HG03175 (cell line): ENCODE data around the gene HYI.

ENCODE experiments used
- ATAC-seq: cut with Tn5 transposase; IDR thresholded peaks from one replicate; pipeline ENCODE4 v1.9.1; 2021; ENCODE audit warnings: mild to moderate bottlenecking, moderate library complexity; ENCODE audit not compliant: unreplicated experiment

The HYI gene

DNA sequence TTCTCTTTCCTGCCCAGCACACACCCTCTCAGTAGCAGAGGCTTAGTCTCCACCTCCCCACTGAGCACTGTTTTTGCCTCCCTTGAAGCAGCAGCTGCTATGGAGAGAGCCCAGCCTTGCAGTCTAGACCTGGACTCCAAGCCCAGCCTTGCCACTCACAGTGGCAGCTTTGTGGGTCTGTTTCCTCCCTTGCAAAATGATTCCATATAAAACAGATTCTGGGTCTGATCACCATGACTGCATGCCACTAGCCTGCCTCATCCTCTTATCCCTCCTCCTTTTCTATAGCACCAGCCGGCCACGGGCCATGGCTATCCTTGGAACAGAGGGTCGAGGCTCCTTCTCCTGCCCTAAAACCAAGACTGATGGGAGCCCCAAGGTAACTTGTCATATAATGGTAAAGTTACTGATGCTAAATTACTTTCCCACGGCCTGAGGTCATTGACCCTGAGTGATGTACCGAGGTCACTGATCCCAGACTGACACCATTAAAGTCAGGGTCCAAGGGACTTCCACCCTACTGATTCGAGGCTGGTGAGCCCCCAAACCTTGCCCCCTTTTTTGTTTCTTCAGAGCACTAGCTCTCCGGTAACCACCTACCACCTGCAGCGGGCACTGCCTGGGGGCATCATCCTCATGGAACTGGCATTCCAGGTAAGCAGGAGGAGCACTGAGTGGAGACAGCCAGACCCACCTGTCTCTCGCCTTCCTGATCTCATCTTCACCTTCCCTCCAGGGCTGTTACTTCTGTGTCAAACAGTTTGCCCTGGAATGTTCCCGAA is 7.9 kb downstream of the HYI start:
- no peak for ATAC-seq

DNA sequence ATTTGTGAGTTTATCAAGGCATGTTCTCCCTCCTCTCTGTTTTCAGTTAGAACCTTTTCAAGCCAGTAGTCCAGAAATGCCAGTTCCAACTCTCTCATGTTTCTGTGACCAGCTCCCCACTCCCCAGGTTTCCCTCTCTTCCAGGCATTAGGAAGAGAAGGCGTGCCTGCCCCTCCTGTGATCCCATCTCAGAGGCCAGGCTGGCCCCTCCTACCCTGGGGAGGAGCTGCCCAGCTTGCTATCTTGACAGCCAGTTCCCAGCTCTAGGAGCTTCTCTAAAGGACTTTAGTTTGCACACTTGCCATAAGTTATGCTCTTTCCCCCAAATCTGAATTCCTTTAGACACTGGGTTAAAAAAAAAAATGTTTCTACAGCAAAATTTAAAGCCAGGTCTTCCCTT is 8.9 kb downstream of the HYI start:
- no peak for ATAC-seq

DNA sequence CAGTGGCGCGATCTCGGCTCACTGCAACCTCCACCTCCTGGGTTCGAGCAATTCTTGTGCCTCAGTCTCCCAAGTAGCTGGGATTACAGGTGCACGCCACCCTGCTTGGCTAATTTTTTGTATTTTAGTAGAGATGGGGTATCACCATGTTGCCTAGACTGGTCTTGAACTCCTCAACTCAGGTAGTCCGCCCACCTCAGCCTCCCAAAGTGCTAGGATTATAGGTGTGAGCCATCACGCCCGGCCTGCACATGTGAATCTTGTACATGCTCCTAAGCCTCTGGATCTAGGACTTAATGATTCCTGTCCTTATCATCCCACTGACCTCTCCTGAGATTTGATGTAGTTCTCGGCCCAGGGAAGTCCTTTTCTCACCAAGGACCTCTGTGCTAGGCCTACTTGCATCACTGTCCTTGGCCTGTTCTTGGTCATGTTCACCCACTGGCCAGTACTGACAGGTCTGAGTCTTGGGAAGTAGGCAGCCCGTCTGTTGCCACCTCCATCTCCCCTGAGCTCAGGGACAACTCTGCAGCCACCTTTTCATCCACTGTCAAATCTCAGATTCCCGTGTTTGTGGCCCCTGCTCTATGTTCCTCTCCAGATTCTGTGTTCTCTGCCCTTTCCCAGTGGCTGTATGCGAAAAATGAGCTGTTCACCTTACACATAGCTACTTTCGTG is 9.4 kb downstream of the HYI start:
- ATAC-seq = no peak

DNA sequence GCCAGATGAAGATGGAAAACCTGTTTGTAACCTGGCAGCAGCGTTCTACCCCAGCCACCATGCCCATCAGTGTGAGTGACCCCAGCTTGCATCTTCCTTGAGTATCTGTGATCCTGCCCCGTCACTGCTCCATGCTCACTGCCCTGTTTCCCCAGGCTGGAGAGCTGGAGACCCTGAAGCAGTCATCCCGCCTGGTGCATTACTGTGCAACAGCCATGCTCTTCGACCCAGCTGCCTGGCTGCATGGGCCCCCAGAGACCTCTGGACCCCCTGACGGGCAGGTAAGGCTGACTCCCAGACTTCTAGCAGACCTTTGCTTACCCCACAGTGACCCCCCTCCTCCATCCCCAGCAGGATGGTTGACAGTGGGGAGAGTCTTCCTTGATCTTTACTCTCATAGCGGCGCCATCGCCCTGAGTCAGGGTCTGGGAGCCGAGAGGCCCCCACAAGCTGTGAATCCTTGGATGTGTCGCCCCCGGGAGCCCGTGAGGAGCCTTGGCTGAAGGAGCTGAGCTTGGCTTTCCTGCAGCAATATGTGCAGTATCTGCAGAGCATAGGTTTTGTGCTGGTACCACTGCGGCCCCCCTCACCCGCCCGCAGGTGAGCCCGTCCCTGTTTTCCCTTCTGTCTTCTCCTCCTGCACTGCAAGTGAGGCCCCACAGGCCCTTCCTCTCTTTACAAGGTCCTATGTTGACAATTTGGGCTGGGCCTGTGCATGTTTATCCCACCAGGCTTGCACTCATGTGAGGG is 10.4 kb downstream of the HYI start:
- ATAC-seq = no peak

DNA sequence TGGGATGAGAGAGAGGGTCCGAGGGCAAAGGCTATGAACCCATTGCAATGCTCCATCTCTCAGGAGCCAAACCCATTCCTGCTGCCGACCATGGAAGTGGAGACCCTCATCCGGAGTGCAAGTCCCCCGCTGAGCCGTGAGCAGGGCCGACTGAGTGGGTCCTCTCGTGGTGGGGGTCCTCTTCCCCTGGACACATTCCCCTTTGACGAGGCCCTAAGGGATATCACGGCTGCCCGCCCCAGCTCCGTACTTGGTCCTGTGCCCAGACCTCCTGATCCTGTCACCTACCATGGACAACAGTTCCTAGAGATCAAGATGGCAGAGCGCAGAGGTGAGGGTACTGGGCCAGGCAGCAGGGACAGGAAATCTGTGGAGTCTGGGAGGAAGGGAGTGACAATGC is 11.0 kb downstream of the HYI start:
- no peak for ATAC-seq

DNA sequence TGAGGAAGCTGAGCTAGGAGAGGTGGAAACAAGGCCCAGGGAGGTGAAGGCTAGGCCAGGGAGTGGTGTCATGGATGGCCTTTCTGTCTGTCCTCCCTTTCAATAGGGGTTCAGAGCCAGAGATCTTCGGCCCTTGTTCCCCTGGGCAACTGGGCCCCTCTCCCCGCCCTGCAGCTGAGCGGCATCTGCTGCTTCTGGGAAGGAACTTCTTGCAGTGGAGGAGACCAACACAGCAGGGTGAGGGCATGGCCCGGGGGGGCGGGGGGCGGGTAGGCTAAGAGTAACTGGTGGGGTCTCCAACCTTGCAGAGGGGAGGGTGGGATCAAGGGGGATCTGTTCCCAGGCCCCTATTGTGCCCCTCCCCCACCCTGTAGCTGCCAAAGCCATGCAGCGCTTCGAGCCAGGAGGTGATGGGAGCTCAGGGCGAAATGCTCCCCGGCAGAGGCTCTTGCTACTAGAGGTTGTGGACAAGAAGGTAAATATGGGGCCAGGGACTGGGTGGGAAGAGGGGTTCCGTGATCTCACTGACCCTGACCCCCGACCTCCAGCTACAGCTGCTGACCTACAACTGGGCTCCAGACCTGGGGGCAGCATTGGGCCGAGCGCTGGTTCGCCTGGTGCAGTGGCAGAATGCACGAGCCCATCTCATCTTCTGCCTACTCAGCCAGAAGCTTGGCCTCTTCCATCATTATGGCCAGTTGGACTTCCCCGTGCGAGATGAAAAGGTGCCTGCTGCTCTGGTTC is 11.7 kb downstream of the HYI start:
- no peak for ATAC-seq

DNA sequence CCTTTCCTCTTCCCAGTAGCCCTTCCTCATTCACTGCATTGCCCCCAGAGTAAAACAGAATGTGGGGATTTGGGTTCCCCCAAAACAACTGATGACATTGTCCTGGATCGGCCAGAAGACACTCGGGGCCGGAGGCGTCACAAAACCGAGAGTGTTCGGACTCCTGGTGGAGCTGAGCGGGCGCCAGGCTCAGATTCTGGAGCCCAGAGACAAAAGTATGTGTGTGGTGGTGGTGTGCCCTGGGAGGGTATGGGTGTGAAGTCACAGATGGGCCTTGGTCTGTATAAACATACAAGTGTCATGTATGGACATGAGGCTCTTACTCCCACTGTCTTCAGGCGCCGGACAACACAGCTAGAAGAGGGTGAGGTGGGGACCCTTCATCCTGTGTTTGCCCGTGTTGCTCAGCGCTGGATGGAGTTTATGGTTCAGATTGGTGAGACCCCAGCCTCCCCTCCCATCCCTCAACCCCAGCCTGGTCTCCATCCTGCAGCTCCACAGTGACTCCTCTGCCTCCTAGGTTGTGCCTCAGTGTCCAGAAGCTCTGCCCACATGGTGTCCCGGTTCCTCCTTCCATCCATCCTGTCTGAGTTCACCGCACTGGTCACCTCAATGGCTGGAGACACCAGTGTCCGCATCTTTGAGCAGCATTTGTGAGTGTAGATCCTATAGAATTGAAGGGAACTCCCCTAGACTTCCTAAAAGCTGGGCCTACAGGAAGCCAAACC is 12.4 kb downstream of the HYI start:
- ATAC-seq = no peak

DNA sequence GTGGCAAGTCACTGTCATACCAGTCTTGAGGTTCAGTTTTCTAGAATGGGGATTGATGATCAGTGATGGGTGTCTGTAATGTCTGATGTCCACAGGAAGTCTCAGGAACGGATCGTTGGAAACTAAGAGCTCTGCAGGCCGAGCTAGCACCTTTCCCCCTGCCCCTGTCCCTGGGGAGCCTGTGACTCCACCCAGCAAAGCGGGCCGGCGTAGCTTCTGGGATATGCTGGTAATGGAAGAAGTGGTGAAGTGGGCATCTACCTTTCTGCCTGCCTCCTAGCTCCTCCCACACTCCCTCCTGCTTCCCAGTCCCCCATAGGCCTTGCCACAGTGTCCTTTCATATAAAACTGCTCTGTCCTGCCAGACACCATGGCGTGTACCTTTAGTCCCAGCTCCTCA is 13.4 kb downstream of the HYI start:
- ATAC-seq = no peak

DNA sequence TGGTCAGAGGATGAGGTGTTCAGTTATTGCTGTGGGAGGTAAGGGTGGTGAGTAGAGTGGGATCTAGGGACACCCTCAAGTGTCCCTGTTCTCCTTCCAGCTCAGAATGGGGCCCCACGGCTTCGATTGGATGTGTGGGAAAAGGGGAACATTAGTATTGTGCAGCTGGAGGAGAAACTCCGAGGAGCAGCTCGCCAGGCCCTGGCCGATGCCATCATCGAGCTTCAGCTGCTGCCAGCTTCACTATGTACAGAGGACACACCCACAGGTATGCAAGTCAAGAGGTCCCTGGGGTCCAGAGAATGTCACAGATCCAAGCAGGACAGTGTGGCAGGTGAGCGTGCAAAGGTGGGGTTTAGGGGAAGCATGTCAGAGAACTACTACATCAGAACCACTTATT is 13.9 kb downstream of the HYI start:
- no peak for ATAC-seq

DNA sequence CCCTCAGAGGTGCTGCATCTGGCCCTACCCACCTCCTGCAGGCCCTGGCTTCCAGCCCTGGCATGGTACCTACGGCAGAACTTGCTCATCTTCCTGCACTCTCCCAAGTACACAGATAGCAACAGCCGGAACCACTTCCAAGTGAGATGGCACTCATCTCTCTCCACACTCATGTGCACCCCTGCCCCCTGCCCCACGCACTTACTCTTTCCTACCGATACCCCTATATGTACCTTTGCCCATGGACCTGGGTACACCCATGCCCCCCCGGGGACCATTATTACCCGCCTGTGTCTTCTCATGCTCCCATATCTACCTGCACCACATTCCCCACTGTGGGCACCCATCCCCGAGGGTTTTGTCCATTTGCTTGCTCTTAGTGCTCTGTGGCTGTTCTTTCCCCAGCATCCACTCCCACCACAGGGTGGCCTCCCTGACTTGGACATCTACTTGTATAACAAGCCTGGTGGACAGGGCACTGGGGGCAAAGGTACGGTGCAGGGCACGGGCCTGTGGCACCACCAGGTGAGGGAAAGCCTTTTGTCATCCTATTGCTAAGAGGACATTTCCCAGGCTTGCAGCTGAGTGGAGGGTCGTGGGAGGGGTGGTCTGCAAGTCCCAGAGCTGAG is 14.7 kb downstream of the HYI start:
- no peak for ATAC-seq

DNA sequence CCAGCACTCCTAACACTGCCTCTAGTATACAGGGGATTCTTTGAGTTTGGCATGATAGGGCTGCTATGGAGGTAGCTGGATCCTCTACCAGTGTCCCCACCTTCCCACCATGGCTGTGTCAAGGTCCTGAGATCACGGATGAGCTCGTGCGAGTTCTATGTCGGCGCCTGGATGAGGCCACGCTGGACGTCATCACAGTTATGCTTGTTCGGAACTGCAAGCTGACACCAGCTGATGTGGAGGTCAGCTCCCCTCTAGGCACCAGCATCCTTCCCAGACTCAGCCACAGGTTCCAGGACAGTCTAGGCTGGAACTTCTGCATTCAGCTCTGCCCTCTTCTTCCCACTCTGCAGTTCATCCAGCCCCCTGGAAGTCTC is 15.2 kb downstream of the HYI start:
- ATAC-seq = no peak

DNA sequence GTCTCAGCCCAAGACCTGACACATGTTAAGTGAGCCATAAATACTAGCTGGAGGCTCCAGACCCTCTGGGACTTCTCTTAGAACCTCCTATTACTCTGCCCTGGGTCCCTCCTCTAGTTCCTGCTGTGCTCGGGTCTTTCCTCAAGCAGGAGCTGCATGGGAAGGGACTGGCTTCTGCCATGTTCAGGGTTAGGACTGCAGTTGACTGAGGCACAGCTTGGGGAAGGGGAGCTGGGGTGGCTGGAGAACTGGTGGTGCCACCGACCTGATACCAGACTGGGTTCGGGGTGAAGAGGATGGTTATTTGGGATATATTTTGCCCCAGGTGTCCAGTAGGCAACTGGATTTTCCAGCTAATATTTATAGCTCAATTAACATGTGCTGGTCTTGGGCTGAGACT is 15.7 kb downstream of the HYI start:
- ATAC-seq = no peak

DNA sequence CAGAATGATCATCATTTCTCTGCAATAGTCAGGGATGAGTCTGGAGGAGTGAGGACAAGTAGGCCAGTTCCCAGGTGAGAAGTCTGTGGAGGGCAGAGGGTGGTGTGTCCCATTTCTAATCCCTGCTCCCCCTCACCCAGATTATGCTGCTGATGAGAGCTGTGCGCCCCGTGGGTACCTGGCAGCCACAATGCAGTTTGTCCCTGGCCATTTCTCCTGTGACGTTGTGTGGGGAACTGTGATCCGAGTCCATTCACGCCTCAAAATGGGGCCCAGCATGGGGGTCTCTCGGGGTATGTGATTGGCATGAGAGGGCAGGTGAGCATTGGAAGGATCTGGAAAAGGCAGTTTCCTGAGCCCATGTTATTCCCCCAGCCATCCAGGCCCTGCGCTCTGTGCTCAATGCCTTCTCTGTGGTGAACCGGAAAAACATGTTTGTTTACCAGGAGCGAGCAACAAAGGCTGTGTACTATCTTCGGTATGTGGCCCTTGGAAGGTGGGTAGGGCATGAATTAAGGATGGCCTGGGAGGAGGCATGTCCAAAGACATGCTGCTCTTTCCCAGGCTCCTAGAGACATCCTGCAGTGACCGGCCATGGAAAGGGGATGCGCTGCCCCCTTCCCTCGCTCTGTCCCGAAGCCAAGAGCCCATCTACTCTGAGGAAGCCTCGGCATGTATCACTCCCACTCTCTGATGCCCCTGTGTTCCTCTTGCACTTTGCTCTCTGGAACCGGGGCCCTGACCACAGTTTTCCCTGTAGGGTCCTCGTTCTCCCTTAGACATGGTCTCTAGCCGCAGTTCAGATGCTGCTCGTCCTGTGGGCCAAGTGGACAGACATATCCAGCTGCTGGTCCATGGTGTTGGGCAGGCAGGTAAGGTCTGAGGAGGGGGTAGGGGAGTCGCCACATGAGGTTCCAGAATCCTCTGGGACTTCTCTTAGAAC is 16.4 kb downstream of the HYI start:
- ATAC-seq = no peak

DNA sequence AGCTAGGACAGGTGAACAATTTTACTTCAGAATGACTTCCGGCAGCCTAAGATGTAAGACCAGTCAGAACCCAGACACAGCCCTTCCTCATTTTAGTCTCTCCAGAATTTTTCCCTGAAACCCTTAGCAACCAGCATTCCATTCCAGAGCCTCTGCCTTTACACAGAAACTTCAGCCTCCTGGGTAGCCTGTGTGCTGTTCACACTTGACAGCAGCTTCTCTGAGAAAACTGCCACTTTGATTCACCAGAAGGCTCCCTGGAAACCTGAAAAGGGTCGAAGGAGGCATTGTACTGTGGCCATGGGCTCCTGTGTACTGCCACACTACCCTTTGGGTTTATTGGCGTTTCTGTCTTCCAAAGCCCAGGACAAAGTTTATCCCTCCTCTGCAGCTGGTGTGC is 17.4 kb downstream of the HYI start:
- ATAC-seq = no peak

DNA sequence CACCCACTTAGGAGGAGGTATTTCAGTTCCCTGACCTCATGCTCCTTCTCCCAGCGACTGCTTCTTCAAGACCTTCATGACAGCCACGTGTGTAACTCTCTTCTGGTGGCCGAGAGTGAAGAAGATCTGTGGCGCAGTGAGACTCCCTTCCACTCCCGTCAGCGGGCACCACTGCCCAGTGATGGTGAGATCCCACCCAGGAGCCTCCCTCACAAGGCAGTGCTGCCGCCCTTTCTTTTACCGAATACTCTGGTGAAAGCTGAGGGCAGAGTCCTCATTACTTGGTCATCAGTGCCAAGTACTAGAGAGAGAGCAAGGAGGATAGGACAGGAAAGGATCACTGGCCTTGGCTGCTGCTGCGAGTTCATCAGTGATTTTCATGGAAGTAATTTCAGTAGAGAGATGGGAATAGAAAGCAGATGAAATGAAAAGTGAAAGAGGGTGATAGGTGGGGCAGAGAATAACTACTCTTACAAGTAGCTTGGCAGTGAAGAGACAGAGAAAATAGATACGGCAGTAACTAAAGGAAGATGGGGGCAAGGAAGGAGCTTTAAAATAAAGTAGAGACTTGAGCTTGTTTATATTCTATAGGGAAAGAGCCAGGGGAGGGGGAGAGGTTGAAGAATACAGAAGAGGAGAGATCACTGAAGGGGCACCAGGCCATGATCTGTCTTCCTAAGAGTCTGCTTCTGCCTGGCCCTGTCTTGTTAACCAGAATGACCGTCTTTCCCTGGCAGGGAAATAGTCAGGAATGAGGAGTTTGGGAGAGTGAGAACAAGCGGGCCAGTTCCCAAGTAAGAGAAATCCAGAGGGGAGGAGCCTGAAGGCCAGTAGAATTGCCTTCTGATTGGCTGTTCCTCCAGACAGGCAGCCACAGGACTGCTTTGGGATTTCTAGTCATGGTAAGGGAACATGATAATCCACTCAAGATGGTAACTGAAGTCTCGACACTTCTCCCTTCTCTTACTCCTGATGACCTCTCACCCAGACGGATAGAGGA is 18.3 kb downstream of the HYI start:
- no peak for ATAC-seq

DNA sequence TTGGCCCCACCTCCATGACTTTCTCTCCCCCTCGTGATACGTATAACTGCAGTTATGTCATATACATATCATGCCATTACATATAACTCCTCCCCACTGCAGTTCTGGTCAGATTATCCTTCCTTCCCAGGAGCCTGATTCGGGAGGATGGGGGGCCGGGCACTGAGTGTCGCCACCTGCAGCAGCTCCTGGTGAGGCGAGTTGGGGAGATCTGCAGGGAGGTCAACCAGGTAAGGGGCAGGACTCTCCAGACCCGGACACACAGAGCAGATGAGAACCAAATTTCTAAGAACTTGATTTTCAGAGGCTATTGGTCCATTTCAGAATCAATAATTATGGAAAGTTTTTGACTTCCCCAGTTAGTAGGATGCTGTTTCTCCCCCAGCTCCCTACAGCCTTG is 19.5 kb downstream of the HYI start:
- no peak for ATAC-seq

DNA sequence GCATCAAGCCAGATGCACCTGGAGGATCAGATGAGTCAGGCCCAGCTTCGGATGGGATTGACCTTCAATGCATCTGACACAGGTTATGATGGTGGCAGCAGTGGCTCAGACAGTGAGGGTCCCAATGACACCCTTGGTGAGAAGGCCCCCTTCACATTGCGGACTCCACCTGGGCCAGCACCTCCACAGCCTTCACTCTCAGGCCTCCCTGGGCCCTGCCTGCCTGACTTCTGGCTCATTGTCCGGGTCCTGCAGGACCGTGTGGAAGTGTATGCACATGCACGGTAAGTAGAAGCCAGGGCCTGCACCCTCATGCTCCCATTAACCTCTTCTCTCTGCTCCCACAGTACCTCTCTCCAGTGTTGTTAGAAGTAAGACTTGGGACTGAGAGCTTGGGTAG is 20.8 kb downstream of the HYI start:
- ATAC-seq = no peak
